WERI-Rb-1 (cell line): Measurements from ENCODE around the gene TTC28.

Experiments used
- DNase-seq: peaks from one replicate; pipeline ENCODE4 v3.0.0-alpha.2; 2020
- H3K27ac ChIP-seq: fragments of 250-450 bp; sonication (Bioruptor Pico); 2 replicates; pipeline ENCODE4 v1.5.1; 2020; ENCODE audit warnings: mild to moderate bottlenecking, moderate library complexity
- H3K27me3 ChIP-seq: fragments of 250-450 bp; sonication (Bioruptor Pico); 2 replicates; pipeline ENCODE4 v1.5.1; 2021; ENCODE audit warnings: mild to moderate bottlenecking, low read depth, moderate library complexity; ENCODE audit not compliant: insufficient read depth, severe bottlenecking
- H3K36me3 ChIP-seq: fragments of 250-450 bp; sonication (Bioruptor Pico); 2 replicates; pipeline ENCODE4 v1.5.1; 2020; ENCODE audit warnings: mild to moderate bottlenecking, moderate library complexity
- H3K4me3 ChIP-seq: 2 replicates; pipeline ENCODE4 v1.5.1; 2011; ENCODE audit warnings: low read depth, mild to moderate bottlenecking, control low read depth, low read length
- H3K9me3 ChIP-seq: fragments of 250-450 bp; sonication (Bioruptor Pico); 2 replicates; pipeline ENCODE4 v1.5.1; 2021; ENCODE audit warnings: mild to moderate bottlenecking, moderate library complexity; ENCODE audit not compliant: severe bottlenecking
- CTCF ChIP-seq: IDR thresholded peaks from 2 replicates; pipeline ENCODE4 v1.5.1; 2011; ENCODE audit warnings: low read depth, mild to moderate bottlenecking, control low read depth, inconsistent platforms, low read length

The TTC28 gene

GRCh38 chr22:28426346-28427132 lies 253.1 kb downstream of the TTC28 start:
- no peak for DNase-seq

GRCh38 chr22:28425211-28425610 lies 254.4 kb downstream of the TTC28 start:
- DNase-seq: no peak
- H3K27ac ChIP-seq: no peak overlapping the region
- TF ChIP-seq CTCF: no peak
- H3K27me3 ChIP-seq: no peaks in the 10 kb centered on the region
- no peaks in the 10 kb centered on the region for H3K9me3 ChIP-seq
- H3K36me3 ChIP-seq: no peaks in the 10 kb centered on the region
- no peak overlapping the region for H3K4me3 ChIP-seq

More at GRCh38 chr22:28426346-28427132, 253.1 kb downstream of the TTC28 start:
- Histone ChIP-seq H3K4me3 (no peak overlapping the region), H3K27me3 (no peaks in the 10 kb centered on the region), H3K36me3 (no peaks in the 10 kb centered on the region), H3K9me3 (no peaks in the 10 kb centered on the region), H3K27ac (no peak overlapping the region)
- no peak for TF ChIP-seq CTCF

- Histone ChIP-seq H3K36me3 (no peaks in the 10 kb centered on the region), H3K27ac (no peak overlapping the region), H3K9me3 (no peaks in the 10 kb centered on the region), H3K27me3 (no peaks in the 10 kb centered on the region), H3K4me3 (no peak overlapping the region)
- DNase-seq: no peak
- TF ChIP-seq CTCF: no peak
These were observed 255.1 kb downstream of the TTC28 start for GRCh38 chr22:28424427-28425080.

GRCh38 chr22:28419919-28420318 lies 259.7 kb downstream of the TTC28 start:
- no peak for TF ChIP-seq CTCF
- no peak for DNase-seq
- H3K27ac ChIP-seq: no peak overlapping the region
- no peaks in the 10 kb centered on the region for H3K27me3 ChIP-seq
- no peaks in the 10 kb centered on the region for H3K9me3 ChIP-seq
- no peaks in the 10 kb centered on the region for H3K36me3 ChIP-seq
- H3K4me3 ChIP-seq: no peak overlapping the region

- Histone ChIP-seq H3K27ac (no peak overlapping the region), H3K9me3 (no peaks in the 10 kb centered on the region), H3K27me3 (no peaks in the 10 kb centered on the region), H3K36me3 (no peaks in the 10 kb centered on the region), H3K4me3 (no peak overlapping the region)
- TF ChIP-seq CTCF: no peak
- no peak for DNase-seq
These were observed 261.6 kb downstream of the TTC28 start for GRCh38 chr22:28418008-28418407.
